Liver (tissue), 3 donors: Measurements from ENCODE around the gene C17orf58.

ENCODE experiments used
- ATF3 ChIP-seq: IDR thresholded peaks from 2 replicates; pipeline ENCODE4 v1.6.1; 2016; ENCODE audit warnings: antibody characterized with exemption
- CTCF ChIP-seq: fragments of 150-350 bp; IDR thresholded peaks from 2 replicates; pipeline ENCODE4 v1.5.1; 2017; ENCODE audit warnings: improper control_type of control experiment, low read depth, low read length; ENCODE audit not compliant: missing input control
- MAX ChIP-seq: IDR thresholded peaks from 2 replicates; pipeline ENCODE4 v1.6.1; 2016; ENCODE audit warnings: antibody characterized with exemption
- SP1 ChIP-seq: IDR thresholded peaks from 2 replicates; pipeline ENCODE4 v1.6.1; 2018; ENCODE audit warnings: antibody characterized with exemption, mild to moderate bottlenecking
- ZBTB33 ChIP-seq: IDR thresholded peaks from 2 replicates; pipeline ENCODE4 v1.6.1; 2016; ENCODE audit warnings: antibody characterized with exemption
- donor health status: healthy.
- donor health status: healthy.

GRCh38 chr17:67959510-67959909 lies 36.8 kb downstream of the C17orf58 start:
- TF ChIP-seq CTCF: no peak
- TF ChIP-seq ATF3: no peak
- no peak for TF ChIP-seq MAX
- no peak for TF ChIP-seq ZBTB33
- TF ChIP-seq SP1: no peak
